WERI-Rb-1 (cell line): ENCODE measurements around the gene FHIT.

ENCODE experiments used
- DNase-seq: peaks from one replicate; pipeline ENCODE4 v3.0.0-alpha.2; 2020
- H3K27ac ChIP-seq: fragments of 250-450 bp; sonication (Bioruptor Pico); 2 replicates; pipeline ENCODE4 v1.5.1; 2020; ENCODE audit warnings: mild to moderate bottlenecking, moderate library complexity
- H3K27me3 ChIP-seq: fragments of 250-450 bp; sonication (Bioruptor Pico); 2 replicates; pipeline ENCODE4 v1.5.1; 2021; ENCODE audit warnings: mild to moderate bottlenecking, low read depth, moderate library complexity; ENCODE audit not compliant: insufficient read depth, severe bottlenecking
- H3K36me3 ChIP-seq: fragments of 250-450 bp; sonication (Bioruptor Pico); 2 replicates; pipeline ENCODE4 v1.5.1; 2020; ENCODE audit warnings: mild to moderate bottlenecking, moderate library complexity
- H3K4me3 ChIP-seq: 2 replicates; pipeline ENCODE4 v1.5.1; 2011; ENCODE audit warnings: low read depth, mild to moderate bottlenecking, control low read depth, low read length
- H3K9me3 ChIP-seq: fragments of 250-450 bp; sonication (Bioruptor Pico); 2 replicates; pipeline ENCODE4 v1.5.1; 2021; ENCODE audit warnings: mild to moderate bottlenecking, moderate library complexity; ENCODE audit not compliant: severe bottlenecking
- TF ChIP-seq, protein P1 (sequence below): IDR thresholded peaks from 2 replicates; pipeline ENCODE4 v1.5.1; 2011; ENCODE audit warnings: low read depth, mild to moderate bottlenecking, control low read depth, inconsistent platforms, low read length

The FHIT gene

DNA sequence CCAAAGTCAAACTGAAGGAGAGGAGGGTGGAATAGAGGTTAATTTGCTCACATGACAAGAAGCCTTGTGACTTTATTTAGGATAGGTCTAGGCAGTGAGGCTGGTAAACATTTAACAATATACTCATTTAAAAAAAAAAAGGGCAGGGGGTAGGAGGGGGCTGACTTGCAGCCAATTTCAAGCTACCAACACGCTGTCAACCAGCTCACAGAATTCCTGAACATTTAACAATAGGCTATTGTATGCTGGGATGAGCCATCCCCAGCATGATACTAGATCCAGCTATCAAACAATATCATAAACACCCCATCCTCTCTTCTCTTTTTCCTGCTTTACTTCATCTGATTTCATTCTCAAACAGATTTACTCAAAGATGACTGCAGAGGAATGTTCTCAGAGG lies 1105.1 kb downstream of the FHIT start:
- Histone ChIP-seq H3K27me3 (no peaks in the 10 kb centered on the region), H3K36me3 (no peaks in the 10 kb centered on the region), H3K9me3 (no peaks in the 10 kb centered on the region), H3K27ac (no peak overlapping the region), H3K4me3 (no peak overlapping the region)
- DNase-seq: no peak
- TF ChIP-seq, protein P1, sequence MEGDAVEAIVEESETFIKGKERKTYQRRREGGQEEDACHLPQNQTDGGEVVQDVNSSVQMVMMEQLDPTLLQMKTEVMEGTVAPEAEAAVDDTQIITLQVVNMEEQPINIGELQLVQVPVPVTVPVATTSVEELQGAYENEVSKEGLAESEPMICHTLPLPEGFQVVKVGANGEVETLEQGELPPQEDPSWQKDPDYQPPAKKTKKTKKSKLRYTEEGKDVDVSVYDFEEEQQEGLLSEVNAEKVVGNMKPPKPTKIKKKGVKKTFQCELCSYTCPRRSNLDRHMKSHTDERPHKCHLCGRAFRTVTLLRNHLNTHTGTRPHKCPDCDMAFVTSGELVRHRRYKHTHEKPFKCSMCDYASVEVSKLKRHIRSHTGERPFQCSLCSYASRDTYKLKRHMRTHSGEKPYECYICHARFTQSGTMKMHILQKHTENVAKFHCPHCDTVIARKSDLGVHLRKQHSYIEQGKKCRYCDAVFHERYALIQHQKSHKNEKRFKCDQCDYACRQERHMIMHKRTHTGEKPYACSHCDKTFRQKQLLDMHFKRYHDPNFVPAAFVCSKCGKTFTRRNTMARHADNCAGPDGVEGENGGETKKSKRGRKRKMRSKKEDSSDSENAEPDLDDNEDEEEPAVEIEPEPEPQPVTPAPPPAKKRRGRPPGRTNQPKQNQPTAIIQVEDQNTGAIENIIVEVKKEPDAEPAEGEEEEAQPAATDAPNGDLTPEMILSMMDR: no peak

DNA sequence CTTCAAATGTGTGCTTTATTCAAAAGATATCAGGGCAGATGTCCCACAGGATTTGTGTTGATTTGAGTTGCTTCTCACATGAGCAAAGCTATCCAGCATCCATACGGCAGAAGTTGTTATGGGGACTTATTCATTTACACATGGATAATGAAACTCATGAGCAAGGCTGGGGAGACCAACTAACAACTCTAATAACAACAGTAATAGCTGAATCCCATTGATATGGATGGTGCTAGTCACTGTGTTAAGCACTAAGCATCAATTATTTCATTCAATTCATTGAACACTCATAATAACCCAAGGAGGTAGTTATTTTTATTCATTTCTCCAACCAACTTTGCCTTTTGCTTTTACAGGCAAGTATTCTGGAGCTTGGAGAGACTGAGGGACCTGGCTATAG lies 1107.2 kb downstream of the FHIT start:
- no peaks in the 10 kb centered on the region for H3K27me3 ChIP-seq
- TF ChIP-seq, protein P1: no peak
- no peak for DNase-seq
- H3K4me3 ChIP-seq: no peak overlapping the region
- H3K27ac ChIP-seq: no peak overlapping the region
- no peaks in the 10 kb centered on the region for H3K9me3 ChIP-seq
- H3K36me3 ChIP-seq: no peaks in the 10 kb centered on the region

DNA sequence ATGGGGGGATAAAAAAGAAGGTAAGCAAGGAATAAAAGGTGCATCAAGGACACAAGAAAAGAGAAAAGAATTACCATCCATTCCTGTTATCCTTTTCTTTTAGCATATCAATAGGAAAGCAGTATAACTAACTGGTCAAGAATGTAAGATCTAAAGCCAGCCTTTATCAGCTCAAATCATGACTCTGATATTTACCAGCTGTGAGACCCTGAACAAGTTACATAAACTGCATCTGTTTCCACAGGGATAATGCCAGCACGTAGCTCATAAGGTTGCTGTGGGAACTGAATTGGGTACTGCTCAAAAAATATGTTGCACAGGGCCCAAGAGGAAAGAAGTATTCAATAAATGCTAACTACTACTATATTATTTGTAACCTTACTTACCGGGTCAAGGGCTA lies 1109.2 kb downstream of the FHIT start:
- TF ChIP-seq, protein P1: no peak

DNA sequence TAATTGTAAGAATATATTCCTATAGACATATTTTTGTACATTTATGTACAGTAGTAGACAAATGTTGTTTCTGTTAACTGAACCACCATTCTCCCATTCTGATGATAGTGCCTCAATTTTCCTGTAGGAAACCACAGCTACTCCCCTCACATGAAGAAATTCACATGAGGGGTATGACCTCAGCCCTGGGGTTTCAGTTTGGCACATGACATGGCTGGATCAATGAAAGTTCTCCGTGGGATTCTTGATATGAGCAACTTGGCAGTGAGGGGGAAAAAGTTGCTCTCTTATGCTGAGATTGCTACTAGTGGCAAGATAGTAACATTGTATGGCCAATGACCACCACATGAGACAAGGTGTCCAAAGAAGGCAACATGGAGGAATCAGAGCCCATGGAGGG lies 1111.1 kb downstream of the FHIT start:
- no peak for DNase-seq
- Histone ChIP-seq H3K27me3 (no peaks in the 10 kb centered on the region), H3K9me3 (no peaks in the 10 kb centered on the region), H3K4me3 (no peak overlapping the region), H3K27ac (no peak overlapping the region), H3K36me3 (no peaks in the 10 kb centered on the region)
- TF ChIP-seq, protein P1: no peak

More for the DNA sequence above, 1109.2 kb downstream of the FHIT start:
- H3K27ac ChIP-seq: no peak overlapping the region
- H3K27me3 ChIP-seq: no peaks in the 10 kb centered on the region
- H3K36me3 ChIP-seq: no peaks in the 10 kb centered on the region
- DNase-seq: no peak
- no peak overlapping the region for H3K4me3 ChIP-seq
- H3K9me3 ChIP-seq: no peaks in the 10 kb centered on the region

DNA sequence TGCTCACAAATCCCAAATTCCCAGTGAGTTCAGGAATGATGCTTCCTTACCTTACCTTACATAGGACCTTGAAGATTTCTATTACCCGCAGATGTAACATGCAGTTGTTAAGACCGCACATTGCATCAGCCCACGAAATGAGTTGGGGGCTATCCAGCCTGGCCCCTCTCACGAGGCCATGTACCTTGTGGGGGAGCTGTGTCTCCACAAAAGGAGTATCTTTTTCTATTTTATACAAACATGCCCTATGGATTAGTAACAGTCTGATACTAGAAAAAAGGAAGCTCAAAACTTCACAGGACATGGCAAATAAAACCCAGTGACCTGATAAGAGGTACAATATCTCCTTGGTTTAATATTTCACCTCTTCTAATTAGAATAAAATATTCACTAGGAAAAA lies 1114.7 kb downstream of the FHIT start:
- no peak for DNase-seq
- no peak overlapping the region for H3K4me3 ChIP-seq
- H3K27ac ChIP-seq: no peak overlapping the region
- H3K27me3 ChIP-seq: no peaks in the 10 kb centered on the region
- no peaks in the 10 kb centered on the region for H3K36me3 ChIP-seq
- H3K9me3 ChIP-seq: no peaks in the 10 kb centered on the region
- TF ChIP-seq, protein P1: no peak

DNA sequence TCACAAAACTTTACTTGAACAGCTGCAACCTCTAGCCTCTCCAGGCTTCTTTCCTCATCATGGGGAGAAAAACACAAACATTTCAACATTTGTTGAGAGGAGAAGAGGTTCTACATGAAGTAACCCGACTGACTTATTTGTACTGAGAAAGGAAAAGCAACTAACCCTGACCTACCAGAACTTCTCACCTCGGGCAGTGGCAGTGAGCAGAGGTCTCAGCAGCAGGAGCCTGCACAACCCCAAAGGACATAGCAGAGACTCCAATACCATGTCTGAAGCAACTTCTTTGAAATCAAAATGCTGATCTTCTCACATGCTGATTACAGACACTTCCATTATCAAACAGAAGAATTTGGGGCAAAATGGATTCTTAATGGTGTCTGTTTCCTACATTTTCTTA lies 1115.8 kb downstream of the FHIT start:
- H3K4me3 ChIP-seq: no peak overlapping the region
- H3K27ac ChIP-seq: no peak overlapping the region
- H3K36me3 ChIP-seq: no peaks in the 10 kb centered on the region
- TF ChIP-seq, protein P1: no peak
- H3K9me3 ChIP-seq: no peaks in the 10 kb centered on the region
- no peak for DNase-seq
- no peaks in the 10 kb centered on the region for H3K27me3 ChIP-seq
